Neural cell (in vitro differentiated cells): ENCODE measurements around the gene ROM1. TPM values are rescaled to one million over a fixed set of nuclear protein-coding genes. Genes with fewer than 3 reads are reported as not detected.

Source experiments
- H2AFZ ChIP-seq: fragments of 200-600, 300-800 bp; sonication (generic), shearing (Covaris generic); 2 replicates; pipeline ENCODE4 v1.6.0; 2014; ENCODE audit warnings: low read depth, mild to moderate bottlenecking, antibody characterized with exemption, low read length, moderate library complexity
- H3F3A ChIP-seq: fragments of 200-600 bp; shearing (Covaris generic); 2 replicates; pipeline ENCODE4 v1.6.1; 2016; ENCODE audit warnings: mild to moderate bottlenecking, moderate library complexity, mixed read lengths, antibody characterized with exemption, low read length; ENCODE audit not compliant: insufficient read depth, poor library complexity, severe bottlenecking
- H3K27ac ChIP-seq: fragments of 200-600, 300-800 bp; sonication (generic), shearing (Covaris generic); 2 replicates; pipeline ENCODE4 v1.5.1; 2014; ENCODE audit warnings: mild to moderate bottlenecking, low read length, moderate library complexity
- H3K27me3 ChIP-seq: fragments of 300-800, 200-600 bp; sonication (generic), shearing (Covaris generic); 2 replicates; pipeline ENCODE4 v1.6.0; 2014; ENCODE audit warnings: mild to moderate bottlenecking, low read depth, low read length, moderate library complexity; ENCODE audit not compliant: insufficient read depth
- H3K36me3 ChIP-seq: fragments of 300-800, 200-600 bp; sonication (generic), shearing (Covaris generic); 2 replicates; pipeline ENCODE4 v1.5.1; 2014; ENCODE audit warnings: mild to moderate bottlenecking, antibody characterized with exemption, low read length, moderate library complexity; ENCODE audit not compliant: insufficient read depth
- H3K4me2 ChIP-seq: fragments of 300-800, 200-600 bp; sonication (generic), shearing (Covaris generic); 2 replicates; pipeline ENCODE4 v1.6.0; 2014; ENCODE audit warnings: mild to moderate bottlenecking, low read length
- H3K4me3 ChIP-seq: fragments of 300-800, 200-600 bp; sonication (generic), shearing (Covaris generic); 2 replicates; pipeline ENCODE4 v1.5.1; 2014; ENCODE audit warnings: mild to moderate bottlenecking, low read length, moderate library complexity
- H3K79me2 ChIP-seq: fragments of 200-600 bp; shearing (Covaris generic); replicated peaks from 2 replicates; pipeline ENCODE4 v1.6.0; 2014; ENCODE audit warnings: mild to moderate bottlenecking, low read length, moderate library complexity; ENCODE audit not compliant: insufficient read depth
- H3K9ac ChIP-seq: fragments of 300-800, 200-600 bp; sonication (generic), shearing (Covaris generic); 2 replicates; pipeline ENCODE4 v1.6.1; 2016; ENCODE audit warnings: mild to moderate bottlenecking, low read length, mixed read lengths
- H3K9me2 ChIP-seq: fragments of 200-600 bp; shearing (Covaris generic); 2 replicates; pipeline ENCODE4 v1.6.1; 2016; ENCODE audit warnings: mild to moderate bottlenecking, low read length, mixed read lengths; ENCODE audit not compliant: insufficient read depth
- H3K9me3 ChIP-seq: fragments of 200-600, 300-800 bp; sonication (generic), shearing (Covaris generic); 2 replicates; pipeline ENCODE4 v1.6.1; 2016; ENCODE audit warnings: mild to moderate bottlenecking, mixed run types, low read length, moderate library complexity, mixed read lengths
- H4K20me1 ChIP-seq: fragments of 200-600 bp; shearing (Covaris generic); 2 replicates; pipeline ENCODE4 v1.6.1; 2016; ENCODE audit warnings: mild to moderate bottlenecking, mixed run types; ENCODE audit not compliant: insufficient read depth
- EP300 ChIP-seq: fragments of 450-650 bp; conservative IDR thresholded peaks from 2 replicates; pipeline ENCODE4 v1.6.1; 2014; ENCODE audit warnings: antibody characterized with exemption, mild to moderate bottlenecking, moderate library complexity; ENCODE audit not compliant: poor library complexity, severe bottlenecking
- EZH2 ChIP-seq: fragments of 200-600, 300-800 bp; shearing (Covaris generic), sonication (generic); IDR thresholded peaks from 2 replicates; pipeline ENCODE4 v1.6.1; 2014; ENCODE audit warnings: antibody characterized with exemption, low read length, borderline replicate concordance, mild to moderate bottlenecking; ENCODE audit not compliant: insufficient read depth, poor library complexity, severe bottlenecking
- MXI1 ChIP-seq: fragments of 450-650 bp; conservative IDR thresholded peaks from 2 replicates; pipeline ENCODE4 v1.6.1; 2014; ENCODE audit warnings: antibody characterized with exemption, mild to moderate bottlenecking; ENCODE audit not compliant: poor library complexity, severe bottlenecking
- POLR2AphosphoS5 ChIP-seq: IDR thresholded peaks from 2 replicates; pipeline ENCODE4 v1.6.1; 2012
- RAD21 ChIP-seq: fragments of 450-650 bp; conservative IDR thresholded peaks from 2 replicates; pipeline ENCODE4 v1.6.1; 2014; ENCODE audit warnings: antibody characterized with exemption, mild to moderate bottlenecking, moderate library complexity
- SMC3 ChIP-seq: fragments of 450-650 bp; conservative IDR thresholded peaks from 2 replicates; pipeline ENCODE4 v1.6.1; 2014; ENCODE audit warnings: antibody characterized with exemption, mild to moderate bottlenecking, moderate library complexity; ENCODE audit not compliant: poor library complexity
- TAF1 ChIP-seq: IDR thresholded peaks from 2 replicates; pipeline ENCODE4 v1.6.1; 2012; ENCODE audit warnings: low read depth
- polyA plus RNA-seq: library from polyadenylated mRNA; depleted of rRNA; stranded (reverse); fragments of >200 nt; gene quantifications from 2 replicates; pipeline ENCODE4 v1.2.3, GENCODE V29; 2014
- TF ChIP-seq, protein P1 (sequence below): fragments of 450-650 bp; IDR thresholded peaks from 2 replicates; pipeline ENCODE4 v1.5.1; 2014; ENCODE audit warnings: antibody characterized with exemption, mild to moderate bottlenecking, moderate library complexity; ENCODE audit not compliant: poor library complexity, severe bottlenecking
- TF ChIP-seq, protein P2 (sequence below): IDR thresholded peaks from 2 replicates; pipeline ENCODE4 v1.6.1; 2012; ENCODE audit warnings: borderline replicate concordance

The ROM1 gene
- polyA plus RNA-seq, 1 donor from 2014 or later = 0.31 TPM

DNA sequence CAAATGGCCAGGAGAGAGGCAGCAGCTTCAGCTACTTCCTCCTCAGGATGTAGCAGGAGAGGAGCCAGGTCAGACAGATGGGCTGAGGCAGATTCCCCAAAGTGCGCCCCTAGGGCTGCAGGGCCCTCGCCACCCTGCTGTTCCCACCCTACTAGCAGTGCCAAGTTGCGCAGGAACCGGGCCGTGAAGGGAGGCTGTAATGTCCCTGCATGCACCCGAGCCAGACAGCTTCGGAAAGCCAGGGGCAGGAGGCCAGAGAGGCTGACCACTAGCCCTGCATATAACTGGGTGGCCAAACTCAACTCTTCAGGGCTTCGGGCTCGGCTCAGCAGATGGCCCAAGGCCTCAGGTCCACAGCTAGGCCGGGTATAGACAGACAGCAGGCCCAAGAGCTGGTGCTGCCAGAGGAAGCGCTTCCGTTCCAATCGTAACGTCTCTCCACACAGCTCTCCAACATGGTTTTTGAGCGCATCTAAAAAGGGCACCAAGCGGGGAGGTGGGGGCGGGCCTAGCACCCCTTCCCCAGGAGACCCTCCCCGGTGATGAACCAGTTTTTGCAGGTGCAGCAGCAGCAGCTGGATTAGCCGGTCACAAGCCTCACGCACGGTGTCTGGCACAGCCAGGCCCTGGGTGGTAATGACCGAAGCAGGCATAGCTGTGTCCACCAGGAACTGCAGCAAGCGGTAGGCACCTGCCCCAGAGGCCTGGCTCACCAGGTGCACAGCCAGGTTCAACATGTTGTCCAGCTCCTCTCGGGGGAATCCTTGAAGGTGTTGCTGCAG lies 35.3 kb downstream of the ROM1 start:
- Histone ChIP-seq H3K9ac (no peak overlapping the region), H2AFZ (no peak overlapping the region), H3K27ac (no peak overlapping the region), H3K79me2 (peaks cover 38% of the 10 kb centered on the region), H3K4me3 (no peak overlapping the region), H4K20me1 (no peaks in the 10 kb centered on the region), H3K4me2 (no peak overlapping the region), H3K9me2 (no peaks in the 10 kb centered on the region), H3K9me3 (no peaks in the 10 kb centered on the region), H3F3A (no peaks in the 10 kb centered on the region), H3K36me3 (no peaks in the 10 kb centered on the region), H3K27me3 (no peaks in the 10 kb centered on the region)
- TF ChIP-seq, protein P1, sequence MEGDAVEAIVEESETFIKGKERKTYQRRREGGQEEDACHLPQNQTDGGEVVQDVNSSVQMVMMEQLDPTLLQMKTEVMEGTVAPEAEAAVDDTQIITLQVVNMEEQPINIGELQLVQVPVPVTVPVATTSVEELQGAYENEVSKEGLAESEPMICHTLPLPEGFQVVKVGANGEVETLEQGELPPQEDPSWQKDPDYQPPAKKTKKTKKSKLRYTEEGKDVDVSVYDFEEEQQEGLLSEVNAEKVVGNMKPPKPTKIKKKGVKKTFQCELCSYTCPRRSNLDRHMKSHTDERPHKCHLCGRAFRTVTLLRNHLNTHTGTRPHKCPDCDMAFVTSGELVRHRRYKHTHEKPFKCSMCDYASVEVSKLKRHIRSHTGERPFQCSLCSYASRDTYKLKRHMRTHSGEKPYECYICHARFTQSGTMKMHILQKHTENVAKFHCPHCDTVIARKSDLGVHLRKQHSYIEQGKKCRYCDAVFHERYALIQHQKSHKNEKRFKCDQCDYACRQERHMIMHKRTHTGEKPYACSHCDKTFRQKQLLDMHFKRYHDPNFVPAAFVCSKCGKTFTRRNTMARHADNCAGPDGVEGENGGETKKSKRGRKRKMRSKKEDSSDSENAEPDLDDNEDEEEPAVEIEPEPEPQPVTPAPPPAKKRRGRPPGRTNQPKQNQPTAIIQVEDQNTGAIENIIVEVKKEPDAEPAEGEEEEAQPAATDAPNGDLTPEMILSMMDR = no peak
- TF ChIP-seq TAF1 (no peak), SMC3 (no peak), POLR2AphosphoS5 (no peak), MXI1 (no peak), EZH2 (no peak), RAD21 (no peak), EP300 (no peak)
- TF ChIP-seq, protein P2, sequence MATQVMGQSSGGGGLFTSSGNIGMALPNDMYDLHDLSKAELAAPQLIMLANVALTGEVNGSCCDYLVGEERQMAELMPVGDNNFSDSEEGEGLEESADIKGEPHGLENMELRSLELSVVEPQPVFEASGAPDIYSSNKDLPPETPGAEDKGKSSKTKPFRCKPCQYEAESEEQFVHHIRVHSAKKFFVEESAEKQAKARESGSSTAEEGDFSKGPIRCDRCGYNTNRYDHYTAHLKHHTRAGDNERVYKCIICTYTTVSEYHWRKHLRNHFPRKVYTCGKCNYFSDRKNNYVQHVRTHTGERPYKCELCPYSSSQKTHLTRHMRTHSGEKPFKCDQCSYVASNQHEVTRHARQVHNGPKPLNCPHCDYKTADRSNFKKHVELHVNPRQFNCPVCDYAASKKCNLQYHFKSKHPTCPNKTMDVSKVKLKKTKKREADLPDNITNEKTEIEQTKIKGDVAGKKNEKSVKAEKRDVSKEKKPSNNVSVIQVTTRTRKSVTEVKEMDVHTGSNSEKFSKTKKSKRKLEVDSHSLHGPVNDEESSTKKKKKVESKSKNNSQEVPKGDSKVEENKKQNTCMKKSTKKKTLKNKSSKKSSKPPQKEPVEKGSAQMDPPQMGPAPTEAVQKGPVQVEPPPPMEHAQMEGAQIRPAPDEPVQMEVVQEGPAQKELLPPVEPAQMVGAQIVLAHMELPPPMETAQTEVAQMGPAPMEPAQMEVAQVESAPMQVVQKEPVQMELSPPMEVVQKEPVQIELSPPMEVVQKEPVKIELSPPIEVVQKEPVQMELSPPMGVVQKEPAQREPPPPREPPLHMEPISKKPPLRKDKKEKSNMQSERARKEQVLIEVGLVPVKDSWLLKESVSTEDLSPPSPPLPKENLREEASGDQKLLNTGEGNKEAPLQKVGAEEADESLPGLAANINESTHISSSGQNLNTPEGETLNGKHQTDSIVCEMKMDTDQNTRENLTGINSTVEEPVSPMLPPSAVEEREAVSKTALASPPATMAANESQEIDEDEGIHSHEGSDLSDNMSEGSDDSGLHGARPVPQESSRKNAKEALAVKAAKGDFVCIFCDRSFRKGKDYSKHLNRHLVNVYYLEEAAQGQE = no peak

DNA sequence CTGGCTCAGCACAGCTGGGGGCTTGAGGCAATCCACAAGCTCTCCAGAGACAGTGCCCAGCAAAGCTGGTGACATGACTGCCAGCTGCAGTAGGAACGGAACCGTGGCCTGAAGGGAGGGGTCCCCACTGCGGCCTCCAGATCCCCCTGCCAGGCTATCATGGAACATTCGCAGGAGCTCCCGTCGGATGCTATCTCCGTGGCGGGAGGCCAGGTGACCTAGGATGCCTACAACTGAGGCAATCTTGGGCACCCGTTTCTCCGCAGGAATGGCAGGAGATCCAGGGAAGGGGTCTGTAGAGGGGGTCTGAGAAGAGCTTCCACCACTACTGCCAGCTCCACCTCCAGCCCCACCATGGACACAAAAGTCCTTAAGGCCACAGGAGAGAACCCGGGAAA lies 35.9 kb downstream of the ROM1 start:
- no peaks in the 10 kb centered on the region for H3K36me3 ChIP-seq
- no peaks in the 10 kb centered on the region for H4K20me1 ChIP-seq
- H3K4me3 ChIP-seq = no peak overlapping the region
- H2AFZ ChIP-seq = no peak overlapping the region
- no peak overlapping the region for H3K27ac ChIP-seq
- H3K4me2 ChIP-seq = no peak overlapping the region
- no peaks in the 10 kb centered on the region for H3K9me2 ChIP-seq
- H3K9me3 ChIP-seq = no peaks in the 10 kb centered on the region
- no peak overlapping the region for H3K9ac ChIP-seq
- H3K27me3 ChIP-seq = no peaks in the 10 kb centered on the region
- peaks cover 38% of the 10 kb centered on the region for H3K79me2 ChIP-seq
- H3F3A ChIP-seq = no peaks in the 10 kb centered on the region
- TF ChIP-seq, protein P2 = no peak
